Fibroblast of skin of right quadriceps (primary cell): ENCODE measurements around the gene CFAP92.

Experiments used
- DNase-seq: peaks from one replicate; pipeline ENCODE4 v3.0.0-alpha.2; 2013

The CFAP92 gene

DNA sequence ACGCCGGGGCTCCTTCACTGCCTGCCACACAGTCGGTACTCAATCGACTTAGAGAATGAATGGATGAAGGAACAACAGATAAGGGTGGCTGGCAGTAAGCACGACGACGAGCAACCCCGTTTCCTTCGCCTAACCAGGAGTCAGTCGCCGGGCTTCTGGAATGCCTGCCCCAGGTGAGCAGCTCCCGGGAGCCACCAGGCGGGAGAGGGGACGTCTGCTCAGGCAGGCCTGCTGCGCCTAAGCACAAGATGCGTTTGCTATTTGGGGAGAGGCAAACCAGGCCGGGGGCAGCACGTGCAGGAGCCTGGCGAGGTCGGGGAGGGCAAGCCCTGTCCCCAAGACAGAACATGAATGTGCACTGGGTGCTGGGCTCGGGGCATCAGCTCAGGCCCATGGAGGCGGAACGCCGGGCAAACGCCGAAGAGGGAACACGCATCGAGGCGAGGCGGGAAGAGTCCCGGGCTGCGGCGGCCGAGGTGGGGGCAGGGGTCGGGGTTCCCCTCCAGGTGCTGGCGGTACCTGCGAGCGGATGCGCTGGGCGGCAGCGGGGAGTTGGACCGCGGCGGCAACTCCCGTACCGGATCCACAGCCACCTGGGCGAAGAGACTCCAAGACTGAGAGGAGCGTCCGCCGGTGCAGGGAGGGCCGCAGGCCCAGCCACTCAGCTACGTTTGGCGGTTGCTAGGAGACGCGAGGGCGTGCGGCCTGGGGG, at the start of gene CFAP92:
TSS of gene CFAP92 (minus strand) at position 616 of the 712 bp plus-strand sequence. CDS start 772 bp downstream, outside the sequence.
- DNase-seq, result peak; percentile 57

- DNase-seq, result no peak
Measured at GRCh38 chr3:129040579-129041300, 46.9 kb upstream of the CFAP92 start.

DNA sequence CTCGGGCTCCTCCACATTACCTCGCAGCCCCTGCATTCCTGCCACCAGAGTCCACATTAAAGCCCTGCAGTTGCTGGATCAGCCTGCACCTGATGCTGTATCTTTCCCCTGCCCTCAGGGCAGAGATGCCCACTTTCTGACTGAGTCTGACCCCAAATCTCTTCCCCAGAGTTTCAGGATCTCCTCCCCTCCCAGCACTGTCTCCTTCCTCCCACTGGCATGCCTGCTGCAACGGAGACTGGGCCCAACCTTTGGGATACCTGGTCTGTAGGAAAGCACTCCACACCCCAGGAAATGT, 46.1 kb upstream of the CFAP92 start:
- DNase-seq, result no peak

DNA sequence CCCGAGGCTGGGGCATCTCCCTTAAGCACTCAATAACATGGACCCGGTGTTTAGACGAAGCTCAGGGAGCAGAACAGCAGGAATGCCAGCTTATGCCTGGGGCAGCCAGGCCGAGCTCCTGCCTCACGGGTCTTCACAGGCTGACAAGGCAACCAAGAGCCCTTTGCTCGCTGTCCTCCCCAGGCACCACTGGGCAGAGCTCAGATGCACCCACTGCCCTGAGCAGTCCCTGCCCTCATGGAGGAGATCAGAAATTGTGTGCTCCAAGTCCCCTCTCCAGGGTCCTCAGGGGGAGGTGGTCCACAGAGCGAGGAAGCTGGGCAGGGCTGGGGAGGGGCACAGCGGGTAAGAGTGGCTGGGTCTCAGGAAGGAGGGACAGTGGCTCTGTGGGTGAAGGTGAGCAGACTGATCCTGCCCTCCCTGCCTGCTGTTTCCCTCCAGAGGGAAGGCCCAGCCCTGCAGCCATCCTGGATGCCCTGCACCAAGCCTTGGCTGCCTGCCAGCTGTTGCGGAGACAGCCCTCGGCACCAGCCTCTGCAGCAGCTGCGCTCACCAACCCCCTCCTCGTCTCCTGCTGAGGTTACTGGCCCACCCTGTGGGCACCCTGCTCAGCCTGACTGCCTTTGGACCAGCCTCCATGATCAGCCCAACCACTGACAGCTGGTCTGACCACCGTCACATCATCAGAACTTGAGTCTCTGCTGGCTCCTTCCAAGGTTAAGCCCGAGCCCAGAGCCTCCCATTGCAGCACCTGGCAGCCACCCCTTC, 45.6 kb upstream of the CFAP92 start:
- no peak for DNase-seq

DNA sequence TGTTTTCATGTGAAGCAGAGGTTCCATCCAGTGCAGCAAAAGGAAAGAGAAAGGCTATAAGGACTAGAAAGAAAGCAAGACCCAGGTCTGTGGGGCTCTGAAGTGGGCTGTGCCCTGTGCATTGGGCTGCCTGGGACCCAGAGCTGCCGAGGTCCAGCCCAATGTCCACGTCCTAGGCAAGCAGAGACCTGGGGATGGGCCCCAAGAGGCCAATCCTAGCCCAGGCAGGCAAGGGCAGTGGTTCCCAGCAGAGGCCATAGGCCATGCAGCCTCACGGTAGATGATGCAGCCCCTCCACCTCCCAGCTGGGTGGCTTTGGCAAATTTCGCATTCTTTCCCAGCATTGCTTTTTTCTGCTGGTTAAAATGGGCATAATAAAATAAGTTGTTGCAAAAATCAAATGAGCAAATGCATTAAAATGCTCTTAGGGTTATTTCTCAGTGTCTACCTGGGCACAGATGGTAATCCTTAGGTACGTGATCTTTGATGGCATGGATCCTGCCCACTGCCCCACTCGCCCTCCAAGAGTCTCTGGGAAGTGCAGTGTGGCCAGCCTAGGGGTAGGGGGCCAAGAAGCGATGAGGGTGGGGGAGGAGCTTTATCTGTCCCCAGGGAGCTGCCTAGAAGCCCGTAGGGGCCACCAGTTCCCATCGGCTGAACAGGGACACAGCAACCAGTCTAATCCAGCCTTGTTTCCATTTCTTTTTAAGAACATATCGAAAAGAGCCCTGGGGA, 44.4 kb upstream of the CFAP92 start:
- DNase-seq, result no peak

DNA sequence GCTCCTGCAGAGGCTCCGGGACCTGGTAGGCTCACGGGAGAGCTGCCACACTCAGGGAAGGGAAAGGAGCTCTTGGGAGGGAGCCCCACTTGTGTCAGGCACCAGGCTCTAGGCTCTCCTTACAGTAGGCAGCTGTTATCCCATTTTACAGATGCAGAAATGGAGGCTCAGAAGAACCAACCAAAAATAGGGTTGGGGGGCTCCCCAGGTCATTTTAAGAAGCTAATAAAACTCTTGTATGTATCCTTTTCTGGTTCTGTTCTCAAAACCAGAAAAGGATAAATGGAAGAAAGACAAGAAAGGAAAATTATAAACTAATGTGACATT, 43.2 kb upstream of the CFAP92 start:
- no peak for DNase-seq

GRCh38 chr3:129036222-129037092, 42.6 kb upstream of the CFAP92 start:
- DNase-seq, result no peak

- DNase-seq, result no peak
Measured at GRCh38 chr3:129035360-129036221, 41.7 kb upstream of the CFAP92 start.

DNA sequence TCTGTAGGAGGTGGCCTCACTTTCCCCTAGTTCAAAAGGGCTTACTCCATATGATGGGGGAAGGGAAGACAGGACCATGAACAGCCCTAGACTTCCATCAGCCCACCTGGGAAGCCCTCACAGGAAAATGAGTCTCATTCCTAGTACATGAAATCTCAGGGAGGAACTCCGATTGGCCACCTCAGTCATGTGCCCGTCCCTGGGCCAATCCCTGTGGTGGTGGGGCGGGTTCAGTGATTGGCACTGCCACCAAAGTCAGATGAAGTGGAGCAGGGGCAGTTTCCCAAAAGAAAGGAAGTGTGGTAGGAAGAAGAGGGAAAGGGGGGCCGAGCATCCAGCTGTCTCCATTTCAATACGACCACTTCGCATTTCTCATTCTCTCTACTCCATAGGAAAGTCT, 40.8 kb upstream of the CFAP92 start:
- DNase-seq, result no peak

- no peak for DNase-seq
Measured at GRCh38 chr3:129033633-129034321, 39.9 kb upstream of the CFAP92 start.

GRCh38 chr3:129033151-129033550, 39.3 kb upstream of the CFAP92 start:
- DNase-seq, result no peak

GRCh38 chr3:129032716-129033115, 38.8 kb upstream of the CFAP92 start:
- no peak for DNase-seq

GRCh38 chr3:129031476-129032215, 37.8 kb upstream of the CFAP92 start:
- no peak for DNase-seq

DNA sequence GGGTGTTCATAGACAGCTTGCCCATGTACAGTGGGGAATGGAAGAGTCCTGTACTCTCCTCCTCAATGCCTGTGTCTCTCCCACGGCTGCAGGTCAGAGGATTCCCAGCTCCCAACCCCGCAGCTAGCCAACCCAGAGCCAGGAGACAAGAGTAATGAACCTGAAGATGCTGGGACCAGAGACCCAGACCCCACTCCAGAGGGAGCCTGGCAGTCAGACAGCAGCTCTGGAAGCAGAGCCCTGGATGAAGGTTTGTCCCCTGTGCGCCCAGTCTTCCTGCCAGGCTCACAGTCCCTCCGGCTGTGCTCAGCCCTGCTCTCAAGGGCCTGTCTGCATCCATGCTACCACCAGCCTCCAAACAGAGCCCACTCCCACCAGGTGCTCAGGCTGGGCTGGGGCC, 36.7 kb upstream of the CFAP92 start:
- no peak for DNase-seq

DNA sequence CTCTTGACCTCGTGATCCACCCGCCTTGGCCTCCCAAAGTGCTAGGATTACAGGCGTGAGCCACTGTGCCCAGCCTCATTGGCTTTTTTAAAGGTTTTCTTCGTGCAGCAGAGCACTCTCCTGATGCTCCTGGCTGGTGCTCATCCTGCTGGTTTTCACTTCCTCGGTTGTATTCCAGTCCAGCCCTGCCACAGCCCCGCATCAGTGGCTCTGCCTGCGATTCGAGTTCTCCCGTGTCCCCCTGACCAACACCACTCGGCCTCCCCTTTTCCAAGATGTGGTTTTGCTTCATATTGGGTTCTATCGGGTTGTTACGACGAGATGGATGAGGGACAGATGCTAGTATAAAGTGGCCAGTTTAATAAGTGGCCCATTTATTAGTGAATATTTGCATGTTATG, 35.0 kb upstream of the CFAP92 start:
- no peak for DNase-seq

GRCh38 chr3:129027544-129027880, 33.6 kb upstream of the CFAP92 start:
- no peak for DNase-seq

DNA sequence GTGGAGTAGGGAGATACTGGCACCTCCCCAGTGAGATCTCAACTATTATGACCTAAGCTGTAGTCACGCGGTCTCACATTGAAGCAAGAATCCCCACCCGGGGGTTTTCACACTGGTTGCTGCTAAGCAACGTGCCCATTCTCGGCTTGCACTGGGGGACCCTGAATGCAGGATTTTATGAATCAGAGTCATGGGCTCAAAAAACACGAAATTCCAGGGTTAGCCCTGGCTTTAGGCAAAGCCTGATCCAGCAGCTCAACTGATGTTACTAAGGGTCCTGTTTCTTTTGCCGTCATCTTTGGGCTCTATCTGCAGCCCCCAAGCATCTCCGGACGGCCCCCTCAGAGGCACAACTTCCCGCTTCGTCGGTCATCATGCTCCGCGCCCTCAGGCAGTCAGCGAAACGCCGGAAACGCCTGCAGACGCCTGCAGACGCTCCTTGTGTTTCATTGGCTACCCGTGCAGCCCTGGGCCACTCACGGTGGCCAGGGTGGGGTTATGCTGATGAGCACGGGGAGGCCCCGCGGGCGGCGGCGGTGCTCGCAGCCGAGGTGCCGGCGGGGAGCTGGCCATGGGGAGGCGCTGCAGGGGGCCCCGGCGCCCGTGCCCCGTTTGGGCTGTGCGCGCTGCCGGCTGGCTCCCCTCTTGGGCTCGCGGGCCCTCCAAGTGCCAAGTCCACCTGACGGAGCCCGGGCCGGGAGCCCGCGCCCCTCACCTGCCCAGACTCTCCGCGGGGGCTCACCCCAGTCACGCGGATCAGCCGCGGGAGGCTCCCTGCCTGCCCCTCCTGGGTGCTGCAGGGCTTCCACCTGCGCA, 33.1 kb upstream of the CFAP92 start:
- DNase-seq, result peak; percentile 74

DNA sequence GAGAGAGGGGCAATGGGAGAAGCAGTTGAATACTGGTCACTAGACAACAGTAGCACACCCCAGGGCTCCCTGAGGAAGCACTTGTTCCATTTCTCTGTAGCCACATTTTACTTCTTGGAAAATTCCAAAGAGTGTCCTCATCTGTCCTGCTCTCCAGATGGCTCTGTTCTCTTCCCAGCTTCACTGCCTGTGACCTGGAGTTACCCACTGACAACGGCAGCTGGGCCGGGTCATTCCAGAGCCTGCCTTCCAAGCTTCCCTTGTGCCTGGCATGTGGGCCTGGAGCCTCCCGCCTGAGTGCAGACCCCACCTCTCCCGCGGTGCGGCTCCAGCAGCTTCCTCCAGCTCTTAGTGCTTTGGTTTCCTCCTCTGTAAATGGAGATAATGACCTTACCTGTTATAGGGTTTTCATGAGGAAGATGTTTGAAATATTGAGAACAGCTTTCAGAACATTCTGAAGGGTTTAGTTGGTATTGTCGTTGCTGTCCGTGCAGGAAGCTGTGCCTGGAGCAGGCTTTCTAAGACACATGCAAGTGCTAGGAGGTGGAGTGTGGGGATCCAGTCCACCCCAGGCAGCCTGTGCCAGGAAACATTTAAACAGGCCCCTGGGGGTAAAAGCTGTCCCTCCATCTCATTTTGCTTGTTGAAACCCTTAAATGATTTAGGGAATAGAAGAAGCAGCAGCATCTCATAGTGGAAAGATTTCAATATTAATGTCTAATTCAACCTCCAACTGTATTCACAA, 32.0 kb upstream of the CFAP92 start:
- no peak for DNase-seq

GRCh38 chr3:129025108-129025507, 31.2 kb upstream of the CFAP92 start:
- DNase-seq, result no peak
